Left ventricle myocardium inferior (tissue), 1 donor: ENCODE results near the gene MUC13. TPM values are rescaled to one million over a fixed set of nuclear protein-coding genes. Genes with fewer than 3 reads are reported as not detected.

ENCODE experiments used
- DNase-seq: peaks from one replicate; pipeline ENCODE4 v3.0.0-alpha.2; 2020
- H3K27ac ChIP-seq: fragments of 200-600 bp; replicated peaks from 2 replicates; pipeline ENCODE4 v1.8.0; 2021
- H3K27me3 ChIP-seq: fragments of 200-600 bp; 2 replicates; pipeline ENCODE4 v1.8.0; 2021; ENCODE audit warnings: low read depth
- H3K36me3 ChIP-seq: fragments of 200-600 bp; 2 replicates; pipeline ENCODE4 v1.8.0; 2021
- H3K4me1 ChIP-seq: fragments of 200-600 bp; 2 replicates; pipeline ENCODE4 v1.8.0; 2021
- H3K4me3 ChIP-seq: fragments of 200-600 bp; 2 replicates; pipeline ENCODE4 v1.8.0; 2021; ENCODE audit warnings: mild to moderate bottlenecking, moderate library complexity
- H3K9me3 ChIP-seq: fragments of 200-600 bp; replicated peaks from 2 replicates; pipeline ENCODE4 v1.8.0; 2021
- CTCF ChIP-seq: fragments of 200-600 bp; IDR thresholded peaks from 2 replicates; pipeline ENCODE4 v1.8.0; 2021; ENCODE audit warnings: antibody characterized with exemption, mild to moderate bottlenecking, borderline replicate concordance
- intact Hi-C: fragments of 100-400 bp; cut with micrococcal nuclease; formaldehyde crosslinking; loops from one replicate; pipeline ENCODE4 v1.11.0; 2022
- total RNA-seq: library from RNA; stranded (reverse); fragmentation: NEBNext Ultra II Directional; extraction: Animal tissue kit (Norgen Biotek cat#: 25700); gene quantifications from one replicate; pipeline ENCODE4 v1.2.1, GENCODE V29; 2021
- donor health status: DM: no; HTN: yes; CAD: no; lungs with severe emphysema.

MUC13 gene
- total RNA-seq, 1 donor from 2014 or later = 0.08 TPM

GRCh38 chr3:124873226-124873625 is 61.3 kb downstream of the MUC13 start:
- H3K9me3 ChIP-seq = no peaks in the 10 kb centered on the region
- H3K27me3 ChIP-seq = no peaks in the 10 kb centered on the region
- H3K4me1 ChIP-seq = peaks cover 51% of the 10 kb centered on the region
- intact Hi-C loops = no loop called here
- no peak overlapping the region for H3K27ac ChIP-seq
- H3K4me3 ChIP-seq = no peak overlapping the region
- no peak for TF ChIP-seq CTCF
- peaks cover 37% of the 10 kb centered on the region for H3K36me3 ChIP-seq
- DNase-seq = no peak

GRCh38 chr3:124867511-124867910 is 67.0 kb downstream of the MUC13 start:
- peaks cover 39% of the 10 kb centered on the region for H3K36me3 ChIP-seq
- no peak overlapping the region for H3K27ac ChIP-seq
- H3K4me1 ChIP-seq = peaks cover 7% of the 10 kb centered on the region
- DNase-seq = no peak
- intact Hi-C loops = no loop called here
- no peak overlapping the region for H3K4me3 ChIP-seq
- no peaks in the 10 kb centered on the region for H3K9me3 ChIP-seq
- TF ChIP-seq CTCF = no peak
- H3K27me3 ChIP-seq = no peaks in the 10 kb centered on the region

- no peak for TF ChIP-seq CTCF
- Histone ChIP-seq H3K27ac (peak overlapping the region; percentile 47), H3K4me3 (no peak overlapping the region), H3K4me1 (peaks cover 50% of the 10 kb centered on the region), H3K36me3 (peaks cover 9% of the 10 kb centered on the region), H3K9me3 (no peaks in the 10 kb centered on the region), H3K27me3 (no peaks in the 10 kb centered on the region)
- intact Hi-C loops = no loop called here
- no peak for DNase-seq
These were observed 72.5 kb downstream of the MUC13 start for GRCh38 chr3:124862006-124862405.

GRCh38 chr3:124861041-124861440 is 73.5 kb downstream of the MUC13 start:
- Histone ChIP-seq H3K4me3 (no peak overlapping the region), H3K9me3 (no peaks in the 10 kb centered on the region), H3K36me3 (peaks cover 6% of the 10 kb centered on the region), H3K27me3 (no peaks in the 10 kb centered on the region), H3K27ac (peak overlapping the region; percentile 83), H3K4me1 (peaks cover 54% of the 10 kb centered on the region)
- DNase-seq = no peak
- intact Hi-C loops = no loop called here
- TF ChIP-seq CTCF = no peak

GRCh38 chr3:124860599-124860998 is 74.0 kb downstream of the MUC13 start:
- intact Hi-C loops = no loop called here
- TF ChIP-seq CTCF = no peak
- Histone ChIP-seq H3K27ac (peak overlapping the region; percentile 83), H3K27me3 (no peaks in the 10 kb centered on the region), H3K4me1 (peaks cover 54% of the 10 kb centered on the region), H3K4me3 (no peak overlapping the region), H3K36me3 (peaks cover 10% of the 10 kb centered on the region), H3K9me3 (no peaks in the 10 kb centered on the region)
- DNase-seq = peak; percentile 48

- Histone ChIP-seq H3K4me1 (peaks cover 54% of the 10 kb centered on the region), H3K27me3 (no peaks in the 10 kb centered on the region), H3K4me3 (no peak overlapping the region), H3K9me3 (no peaks in the 10 kb centered on the region), H3K36me3 (peaks cover 22% of the 10 kb centered on the region), H3K27ac (peak overlapping the region; percentile 83)
- intact Hi-C loops = no loop called here
- no peak for TF ChIP-seq CTCF
- no peak for DNase-seq
These were observed 75.5 kb downstream of the MUC13 start for GRCh38 chr3:124859025-124859424.
